ENCODE measurements around the gene ADGRL1.

ADGRL1 gene

DNA sequence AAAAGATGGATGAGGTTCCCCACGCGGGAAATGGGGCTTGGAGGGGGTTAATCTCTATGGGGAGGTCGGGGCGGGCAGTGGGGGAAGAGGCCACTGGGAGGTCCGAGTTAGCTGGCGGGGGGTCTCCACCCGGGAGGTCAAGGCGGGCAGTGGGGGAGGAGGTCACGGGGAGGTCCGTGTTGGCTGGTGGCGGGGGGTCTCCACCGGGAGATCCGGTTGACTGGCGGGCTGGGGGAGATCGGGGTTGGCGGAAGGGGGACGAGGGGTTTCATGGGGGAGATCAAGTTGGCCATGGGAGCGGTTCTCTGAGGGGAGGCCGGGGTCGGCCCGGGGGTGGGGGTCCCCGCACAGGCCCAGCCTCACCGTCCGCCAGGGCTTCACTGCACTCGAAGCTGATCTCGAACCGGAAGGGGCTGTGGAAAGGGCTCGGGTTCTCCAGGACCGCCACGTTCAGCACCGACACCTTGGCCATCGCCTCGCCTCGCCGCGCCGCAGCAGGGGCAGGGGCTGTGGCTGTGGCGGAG is 69.9 kb downstream of the ADGRL1 start:
- DNase-seq: no peak

DNA sequence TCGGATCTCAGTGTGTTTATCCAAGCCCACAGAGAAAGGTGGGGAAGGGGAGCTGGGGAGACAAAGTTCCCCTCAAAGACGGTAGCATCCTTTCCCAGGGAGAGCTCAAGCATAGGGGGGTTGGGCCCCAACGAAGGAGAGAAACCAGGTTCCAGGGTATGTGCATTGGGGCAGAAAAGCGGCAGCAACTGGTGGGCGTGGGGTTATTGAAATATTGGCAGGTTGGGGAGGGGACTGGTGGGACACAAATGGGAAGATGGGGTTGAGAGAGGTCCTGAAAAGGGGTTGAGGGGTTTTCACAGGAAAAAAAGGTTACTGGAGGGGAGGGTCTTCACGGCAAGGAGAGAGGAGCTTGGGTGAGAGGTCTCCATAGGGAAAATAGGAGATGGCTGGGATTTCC is 70.6 kb downstream of the ADGRL1 start:
- DNase-seq: no peak

DNA sequence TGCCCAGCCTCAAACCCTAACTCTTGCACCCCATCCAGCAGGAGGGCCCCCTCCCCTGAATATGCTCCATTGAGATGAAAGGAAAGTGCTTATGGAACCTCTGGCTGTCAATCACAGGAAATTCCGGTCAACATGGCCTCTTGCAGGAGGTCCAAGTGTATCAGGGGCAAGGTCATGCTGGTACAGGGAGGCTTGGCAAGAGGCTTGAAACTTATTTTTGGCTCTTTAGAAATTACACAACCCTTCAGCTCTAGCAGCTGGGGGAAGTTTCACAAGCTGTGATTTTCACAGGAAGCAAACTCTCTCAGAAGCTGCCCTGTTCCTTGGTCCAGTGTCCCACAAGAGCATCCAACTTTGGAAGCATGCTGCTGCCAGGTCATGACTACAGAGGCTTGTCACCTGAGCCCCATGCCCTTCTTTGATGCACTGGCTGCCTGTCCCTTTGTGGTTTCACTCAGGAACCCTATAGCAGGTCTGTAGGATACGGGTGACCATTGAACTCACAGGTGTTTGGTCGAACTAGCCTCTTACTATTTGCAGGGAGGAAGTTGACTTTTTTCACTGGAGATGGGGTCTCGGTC is 78.0 kb downstream of the ADGRL1 start:
- DNase-seq: no peak

DNA sequence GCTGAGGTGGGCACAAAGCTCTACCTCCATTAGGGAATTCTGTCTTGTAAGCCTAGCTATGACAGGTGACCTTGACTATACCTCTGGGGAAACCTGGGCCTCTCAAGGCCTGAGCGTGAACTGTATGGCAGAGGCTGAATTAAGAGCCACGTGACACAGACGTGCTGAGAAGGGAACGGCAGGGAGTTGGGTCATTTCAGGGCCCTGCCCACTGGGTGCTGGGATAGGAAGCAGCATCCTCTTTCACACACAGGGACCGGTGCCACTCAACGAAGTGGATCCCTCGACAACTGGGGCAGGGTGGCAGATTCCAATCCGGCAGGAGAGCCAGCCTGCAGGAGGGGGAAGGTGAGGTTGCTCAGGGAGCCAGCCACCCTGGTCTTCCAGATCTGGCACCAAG is 78.8 kb downstream of the ADGRL1 start:
- no peak for DNase-seq

DNA sequence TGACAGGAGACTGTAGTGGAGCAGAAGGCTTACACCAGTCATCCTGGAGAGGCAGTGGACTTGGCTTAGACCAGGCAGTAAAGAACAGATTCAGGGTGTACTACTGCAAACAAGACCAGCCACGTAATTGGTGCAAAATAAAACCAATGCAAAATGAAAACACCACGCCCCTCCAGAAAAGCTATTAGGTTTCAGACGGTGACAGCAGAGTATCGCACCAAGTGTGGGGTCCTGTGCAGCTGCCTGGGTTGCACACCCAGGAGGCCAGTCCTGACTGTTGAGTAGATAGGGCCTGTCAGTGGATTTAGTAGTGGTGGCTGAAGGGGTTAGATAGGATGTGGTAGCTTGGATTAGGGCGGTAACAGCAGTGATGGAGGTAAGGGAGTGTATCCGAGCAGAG is 83.0 kb downstream of the ADGRL1 start:
- DNase-seq: no peak

DNA sequence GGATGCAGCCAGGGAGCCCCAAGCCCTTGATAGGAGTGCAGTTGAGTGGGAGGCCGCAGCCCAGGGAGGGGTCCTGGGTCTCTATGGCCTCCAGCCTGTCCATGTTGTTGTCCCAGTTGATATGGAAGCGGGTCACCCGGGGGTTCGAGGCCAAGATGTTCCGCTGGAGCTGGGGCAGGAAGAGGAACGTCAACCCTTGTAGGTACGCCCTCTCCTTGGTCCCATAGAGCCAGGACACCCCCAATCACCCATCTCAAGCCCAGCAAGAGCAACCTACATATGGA is 85.5 kb downstream of the ADGRL1 start:
- no peak for DNase-seq

DNA sequence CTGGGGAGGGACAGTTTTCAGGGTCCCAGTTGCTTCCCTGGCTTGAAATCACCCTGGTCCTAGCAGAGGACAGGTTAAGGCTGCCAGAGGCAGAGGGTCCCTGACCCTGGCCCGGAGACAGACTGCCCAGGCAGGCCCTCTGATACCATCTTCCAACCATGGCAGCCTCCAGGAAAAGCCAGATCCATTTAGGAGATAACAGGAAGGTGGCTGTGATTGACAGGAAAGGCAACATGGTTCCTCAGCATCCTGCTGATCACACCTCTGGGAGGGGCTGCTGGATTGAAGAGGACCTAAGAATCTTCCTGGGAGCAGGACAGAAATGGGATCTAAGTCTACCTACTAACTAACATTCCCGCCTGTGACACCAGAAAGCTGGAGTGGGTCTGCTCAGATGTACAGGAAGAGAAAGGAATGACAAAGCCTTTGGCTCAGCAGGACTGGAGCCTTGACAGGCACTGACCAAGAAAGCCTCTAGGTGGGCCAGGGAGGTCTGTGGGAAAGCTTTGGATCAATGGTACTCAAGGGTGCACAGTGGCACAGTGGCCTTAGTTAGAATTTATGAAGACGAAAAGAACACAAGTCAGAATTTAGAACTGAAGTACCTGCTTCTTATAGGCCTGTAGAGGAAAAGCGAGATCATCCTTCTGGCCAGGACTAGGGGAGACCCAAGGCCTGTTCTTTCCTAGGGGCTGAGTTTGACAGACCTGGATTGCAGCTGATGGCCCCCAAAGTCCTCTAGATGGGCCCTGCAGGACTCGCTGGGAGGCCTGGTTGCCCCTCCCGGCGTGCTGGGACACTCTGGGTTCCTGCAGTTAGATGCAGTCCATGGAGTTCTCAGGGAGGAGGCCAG is 86.1 kb downstream of the ADGRL1 start:
- no peak for DNase-seq

DNA sequence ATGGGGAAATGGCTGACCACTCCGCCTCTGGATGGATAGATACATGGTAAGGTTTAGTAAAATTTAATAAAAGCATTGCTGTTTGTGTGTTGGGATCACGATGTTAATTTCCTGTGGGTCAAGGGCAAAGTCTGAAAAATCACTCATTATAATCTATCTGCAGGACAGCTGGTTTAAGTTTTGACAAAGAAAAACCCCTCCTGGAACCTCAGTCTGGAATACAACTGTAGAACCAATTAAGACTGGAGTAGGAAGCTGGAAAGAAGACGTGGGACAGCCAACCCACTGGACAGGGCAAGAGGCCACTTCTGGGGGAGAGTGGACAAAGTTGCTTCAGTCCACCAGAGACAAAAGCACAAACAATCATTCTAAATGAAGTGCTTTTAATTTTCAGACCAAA is 86.8 kb downstream of the ADGRL1 start:
- no peak for DNase-seq

DNA sequence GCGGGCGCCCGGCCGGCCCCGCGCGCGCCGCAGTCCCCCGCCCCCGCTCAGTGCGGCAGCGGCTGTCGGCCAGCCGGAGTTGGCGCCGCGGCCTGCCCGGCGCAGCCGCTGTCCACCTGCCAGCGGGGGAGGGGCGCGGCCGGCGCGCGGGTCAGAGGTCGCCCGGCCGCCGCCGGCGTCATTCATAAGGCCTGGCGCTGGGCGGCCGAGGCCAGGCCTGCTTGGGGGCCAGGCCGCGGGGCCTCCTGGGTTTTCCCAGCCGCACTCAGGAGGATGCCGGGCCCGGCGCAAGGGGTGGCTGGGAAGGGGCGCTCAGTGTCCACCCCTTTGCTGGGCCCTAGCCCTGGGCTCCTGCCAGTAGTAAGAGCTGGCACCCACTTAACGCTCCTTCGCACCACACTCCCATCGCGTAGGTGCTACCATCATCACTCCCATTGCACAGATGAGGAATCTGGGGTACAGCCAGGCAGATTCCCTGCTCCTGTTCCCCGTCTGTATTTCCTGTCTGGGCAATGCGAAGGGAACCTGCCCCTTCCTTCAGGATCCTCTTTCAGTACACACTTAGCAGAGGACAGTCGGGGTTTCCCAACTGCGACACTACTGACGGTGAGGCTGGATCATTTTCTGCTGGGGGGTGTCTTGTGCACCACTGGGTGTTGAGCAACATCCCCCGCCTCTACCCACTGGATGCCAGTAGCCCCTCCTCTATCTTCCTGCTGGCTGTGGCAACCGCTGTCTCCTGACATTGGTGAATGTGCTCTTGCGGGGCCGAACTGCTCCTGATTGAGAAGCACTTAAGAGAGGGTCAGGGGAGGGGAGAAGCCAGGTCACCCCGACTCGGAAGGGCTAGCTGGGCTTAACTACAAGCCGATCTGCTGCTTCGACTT is 87.6 kb downstream of the ADGRL1 start:
- DNase-seq: peak; percentile 60

DNA sequence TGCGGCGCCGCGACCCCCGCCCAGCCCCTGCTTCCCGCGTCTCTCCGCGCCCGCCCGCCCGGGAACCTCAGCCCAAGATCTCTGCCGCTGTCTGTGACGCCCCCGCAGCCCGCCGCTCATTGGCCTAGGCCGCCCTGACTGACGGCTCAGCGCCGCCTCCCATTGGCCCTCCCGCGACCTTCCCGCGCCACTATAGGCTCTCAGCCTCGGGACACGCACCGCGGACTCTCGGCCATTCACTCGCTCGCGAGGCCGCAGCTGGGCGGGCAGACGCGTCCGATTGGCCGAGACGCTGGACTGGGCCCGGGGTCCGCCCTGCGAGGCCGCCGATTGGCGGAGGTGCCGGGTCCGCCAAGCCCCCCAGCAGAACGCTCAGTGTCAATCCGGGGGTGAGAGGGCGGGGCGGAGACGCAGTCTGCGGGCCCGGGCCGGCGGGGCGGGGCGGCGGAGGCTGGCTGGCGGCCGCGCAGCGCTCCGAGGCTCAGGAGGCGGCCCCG is 88.3 kb downstream of the ADGRL1 start, which contains the start of gene PRKACA:
Gene PRKACA, minus strand, starts transcription at position 95 of the 497 bp plus-strand sequence. CDS start 215 bp downstream, outside the sequence.
- DNase-seq: peak; percentile 99

DNA sequence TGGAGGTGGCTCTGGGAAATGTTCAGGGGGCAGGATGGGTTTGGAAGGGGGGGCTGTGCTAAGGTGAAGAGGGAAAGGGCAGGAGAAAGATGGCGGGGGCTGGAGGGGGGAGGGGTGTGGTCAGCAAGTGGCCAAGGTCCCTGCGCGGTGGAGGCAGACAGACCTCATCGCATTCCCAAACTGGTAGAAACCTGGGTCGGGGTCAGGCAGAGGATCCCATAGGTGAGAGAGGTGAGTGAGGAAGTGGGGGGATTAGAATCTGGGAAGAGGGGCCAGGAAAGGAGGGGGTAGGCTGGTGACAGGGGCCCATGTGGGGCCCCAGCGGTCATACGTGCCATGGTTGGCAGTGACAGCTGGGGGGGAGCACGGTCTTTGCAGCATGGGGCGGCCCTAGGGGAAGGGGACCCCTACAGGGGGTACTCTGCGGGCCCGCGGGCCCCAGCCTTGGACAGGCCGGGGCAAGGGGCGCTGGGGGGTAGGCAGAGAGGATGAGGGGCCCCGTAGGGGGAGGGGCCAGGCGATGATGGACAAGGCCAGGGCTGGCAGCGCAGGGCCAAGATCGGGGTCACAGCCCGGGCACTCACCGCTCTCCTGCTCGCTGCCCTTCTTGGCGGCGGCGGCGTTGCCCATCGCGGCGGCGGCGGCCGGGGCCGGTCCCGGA is 88.9 kb downstream of the ADGRL1 start:
- DNase-seq: peak; percentile 14

DNA sequence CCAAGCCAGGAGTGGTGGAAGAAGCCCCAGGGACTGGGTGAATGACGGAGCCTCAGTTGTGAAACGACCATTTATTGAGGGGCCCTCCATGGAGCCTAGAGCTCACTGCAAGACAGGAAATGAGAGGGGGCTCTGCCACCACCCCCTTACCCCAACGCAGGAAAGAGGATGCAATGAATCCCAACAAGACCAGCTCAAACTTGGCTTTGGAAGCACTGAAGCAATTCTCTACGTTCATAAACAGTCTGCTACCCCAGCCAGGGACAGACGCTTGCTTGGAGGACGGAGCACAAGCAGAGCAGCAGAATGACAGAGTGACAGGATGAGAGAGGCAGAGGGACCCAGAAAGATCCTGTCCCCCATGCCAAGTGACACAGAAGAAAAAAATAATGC is 89.4 kb downstream of the ADGRL1 start:
- DNase-seq: no peak

DNA sequence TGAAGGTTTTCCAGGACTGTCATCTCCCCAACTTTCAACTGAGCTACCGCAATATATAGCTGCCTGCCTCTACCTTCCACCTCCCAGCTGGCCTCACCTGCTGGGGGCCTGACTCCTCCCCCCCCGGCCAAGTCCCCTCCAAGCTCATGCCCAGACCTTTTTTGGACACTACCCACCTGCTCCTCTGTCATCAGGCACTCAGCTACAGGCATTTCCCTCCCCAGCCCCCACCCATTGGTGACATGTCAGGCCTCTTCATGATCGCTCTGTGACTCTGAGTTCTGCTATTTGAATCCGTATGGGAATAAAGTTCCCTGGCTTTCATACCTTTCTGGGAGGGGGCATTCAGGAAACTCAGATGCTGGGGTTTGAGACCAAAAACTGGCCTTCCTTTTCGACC is 90.2 kb downstream of the ADGRL1 start:
- DNase-seq: no peak

DNA sequence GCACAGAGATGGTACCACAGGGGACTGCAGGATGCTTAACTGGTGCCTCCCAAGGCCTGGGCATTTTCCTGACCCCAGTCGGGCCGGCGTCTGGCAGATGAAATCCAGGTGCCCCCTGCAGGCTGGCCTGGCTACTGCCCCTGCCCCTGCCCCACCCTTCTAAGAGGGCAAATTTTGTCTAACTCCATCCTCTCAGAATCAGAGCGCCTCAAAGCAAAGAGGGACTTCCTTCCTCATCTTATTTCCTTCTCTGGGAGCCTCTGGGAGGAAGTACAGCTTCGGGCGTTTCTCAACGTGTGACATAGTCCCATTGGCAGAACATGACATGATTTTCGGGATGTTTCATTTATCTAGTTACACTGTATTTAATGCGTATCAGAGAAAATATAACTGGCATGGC is 91.1 kb downstream of the ADGRL1 start:
- DNase-seq: peak; percentile 61

DNA sequence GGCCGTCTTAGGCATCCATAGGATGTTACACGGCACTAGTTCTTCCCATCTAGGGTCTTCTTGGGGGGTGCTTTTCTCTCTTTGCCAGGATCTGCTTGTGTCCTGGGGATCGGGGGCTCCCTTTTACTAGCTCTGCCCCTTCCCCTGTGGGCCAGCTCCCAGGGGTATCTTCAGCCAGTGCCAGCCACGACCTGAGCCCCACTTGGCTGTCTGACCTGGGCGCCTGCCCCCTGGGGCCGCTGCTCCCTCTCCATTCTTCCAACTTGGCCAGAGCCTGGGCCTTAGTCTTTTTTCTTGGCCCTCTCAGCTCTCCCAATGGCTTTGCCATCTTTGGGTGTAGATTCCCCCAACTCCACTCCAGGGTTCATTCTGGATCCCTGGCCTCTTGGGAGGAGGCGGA is 91.5 kb downstream of the ADGRL1 start:
- DNase-seq: no peak

DNA sequence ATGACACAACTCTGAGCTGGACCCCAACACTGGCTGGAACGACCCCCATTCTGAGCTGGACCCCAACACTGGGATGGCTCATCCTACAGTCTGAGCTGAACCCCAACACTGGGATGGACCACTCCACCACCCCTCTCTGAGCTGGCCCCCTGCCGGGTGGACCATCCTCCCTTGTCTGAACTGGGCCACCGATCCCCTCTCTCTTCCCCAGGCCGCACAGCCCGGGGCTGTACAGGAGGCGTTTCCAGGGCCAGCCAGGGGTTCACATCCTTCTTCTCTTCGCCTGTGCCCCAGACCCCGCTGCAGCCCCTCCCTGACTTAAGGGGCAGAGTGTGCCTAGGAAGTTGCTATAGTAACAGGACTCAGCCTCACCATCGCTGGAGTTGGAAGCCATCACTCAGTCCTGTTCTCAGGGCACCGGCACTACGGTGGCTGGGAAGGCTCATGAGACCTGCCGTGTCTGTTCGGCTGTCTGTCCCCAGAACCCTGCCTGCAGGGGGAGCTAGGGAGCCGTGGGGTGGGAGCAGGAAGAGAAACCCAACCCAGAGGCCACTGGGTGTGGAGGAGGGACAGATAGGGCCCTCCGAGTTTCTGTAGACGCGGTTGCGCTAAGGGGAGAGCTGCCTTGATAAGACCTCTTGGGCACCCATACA is 92.1 kb downstream of the ADGRL1 start:
- DNase-seq: peak; percentile 46

DNA sequence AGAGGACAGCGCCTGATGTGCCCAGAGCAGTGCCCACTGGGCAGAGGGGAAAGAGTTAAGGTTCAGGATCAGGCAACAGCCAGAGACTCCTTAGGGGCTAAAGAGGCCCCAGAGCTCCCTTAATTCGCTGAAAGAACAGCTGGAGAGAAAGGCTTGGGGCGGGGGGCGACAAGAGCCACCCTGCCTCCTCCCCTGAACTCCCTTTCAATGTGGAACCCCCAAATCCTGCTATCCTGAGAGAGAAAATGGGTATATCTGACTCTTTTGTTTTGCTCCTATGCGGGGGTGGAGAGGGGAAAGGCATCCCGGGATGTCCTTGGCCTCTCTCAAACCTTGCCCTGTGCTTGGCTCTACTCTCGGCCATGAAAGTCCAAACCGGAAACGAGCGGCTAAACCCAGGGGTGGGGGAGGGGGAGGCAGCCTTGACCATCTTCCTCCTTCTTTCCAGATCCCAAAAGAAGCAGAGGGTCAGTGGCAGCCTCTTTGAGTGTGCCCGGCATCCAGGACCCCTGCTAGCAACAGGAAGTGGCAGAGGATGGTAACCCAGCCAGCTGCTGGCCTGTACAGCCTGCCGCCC is 93.1 kb downstream of the ADGRL1 start:
- no peak for DNase-seq

DNA sequence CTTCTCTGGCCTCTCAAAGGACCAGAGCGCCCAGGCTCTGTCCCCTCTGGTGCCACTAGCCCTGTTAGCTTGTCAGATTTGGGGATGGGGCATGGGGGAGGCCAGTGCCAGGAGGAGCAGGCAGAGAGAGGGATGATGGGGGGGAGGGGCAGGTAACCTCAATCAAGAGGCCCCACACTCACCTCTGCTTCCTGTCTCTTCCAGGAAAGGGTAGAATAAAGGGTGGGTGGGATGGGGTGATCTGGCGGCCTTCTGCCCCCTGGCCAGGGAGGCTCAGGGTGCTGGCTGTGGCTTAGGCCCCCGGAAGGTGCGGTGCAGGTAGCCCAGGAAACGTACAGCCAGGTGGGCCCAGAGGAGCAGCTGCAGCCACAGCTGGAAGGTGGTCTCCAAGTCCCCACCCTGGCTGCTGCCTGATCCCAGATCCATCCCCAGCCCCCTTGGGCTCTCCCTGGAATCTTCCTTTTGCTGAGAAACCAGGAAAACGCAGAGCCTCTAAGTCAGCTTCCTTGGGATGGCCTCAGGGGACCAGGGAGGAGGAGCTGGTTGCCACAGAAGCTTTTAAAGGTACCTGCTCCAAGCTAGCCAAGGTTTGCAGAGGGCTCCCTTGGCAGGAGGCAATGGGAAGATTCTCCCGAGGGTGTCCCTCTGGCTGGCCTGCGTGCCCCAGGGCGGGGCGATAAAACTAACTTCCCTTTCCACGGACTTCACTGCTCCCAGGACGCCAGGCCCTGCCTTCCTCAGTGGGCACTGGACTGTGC is 93.7 kb downstream of the ADGRL1 start:
- no peak for DNase-seq

DNA sequence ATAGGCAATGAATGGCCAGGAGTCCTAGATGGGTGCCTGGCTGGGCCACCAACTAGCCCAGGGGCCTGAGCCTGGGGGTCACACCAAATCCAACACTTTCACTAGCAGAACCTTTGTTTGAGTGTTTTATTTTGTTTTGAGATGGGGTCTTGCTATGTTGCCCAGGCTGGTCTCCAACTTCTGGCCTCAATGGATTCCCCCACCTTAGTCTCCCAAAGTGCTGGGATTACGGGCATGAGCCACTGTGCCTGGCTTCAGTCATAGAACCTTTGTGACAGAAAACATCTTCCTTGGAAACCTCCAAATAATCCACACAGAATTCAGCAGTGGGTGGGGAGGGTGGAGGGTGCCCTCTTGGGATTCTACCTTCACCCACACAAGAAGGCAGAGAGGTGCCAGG is 94.5 kb downstream of the ADGRL1 start:
- no peak for DNase-seq

DNA sequence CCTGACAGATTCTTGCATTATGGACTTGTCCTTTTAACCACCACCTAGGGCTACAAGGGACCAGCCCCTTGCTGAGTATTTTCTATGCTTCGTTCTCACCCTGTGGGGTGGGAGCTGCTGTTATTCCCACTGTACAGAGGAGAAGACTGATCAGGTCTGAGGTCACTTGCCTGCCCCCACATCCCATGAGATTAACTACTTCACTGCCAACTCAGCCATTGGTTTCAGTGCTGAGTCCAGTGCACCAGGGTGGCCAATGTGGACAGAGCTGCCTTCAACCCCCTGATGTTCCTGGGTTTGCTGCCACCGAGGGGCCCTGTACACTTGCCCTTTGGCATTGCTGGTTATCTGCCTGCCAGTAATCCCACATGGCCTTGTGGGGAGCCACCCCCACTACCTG is 95.3 kb downstream of the ADGRL1 start:
- no peak for DNase-seq

Data from CD4-positive, alpha-beta T cell treated with Interleukin-12 subunit alpha and Interleukin-12 subunit beta, for 1 hour (primary cell).